ENCODE results near the gene RAB7B. TPM values are rescaled to one million over a fixed set of nuclear protein-coding genes. Genes with fewer than 3 reads are reported as not detected.

The RAB7B gene
- total and polyA plus RNA-seq, 2 of the 4 experiments (the other 2 are of a cell fraction) = 9.1 to 14.7 TPM

- CTCF ChIA-PET = interaction anchor here (1.9 kb wide), 1 partner anchor 35 kb away, joined by 6 read pairs; no protein-coding TSS in a partner anchor
- dilution Hi-C loops (cut with HindIII; ENCODE audit: low sequenced_read_pairs, unreplicated experiment) (no loop called here), intact Hi-C loops (cut with micrococcal nuclease) (no loop called here), in situ Hi-C loops (cut with MboI; ENCODE audit: low sequenced_read_pairs) (no loop called here)
- Histone ChIP-seq H2AK5ac (ENCODE audit: low read depth, low read length) (no peak overlapping the region), H3K4me2 (ENCODE audit: low read depth, low read length) (no peak overlapping the region), H3K4me3 (ENCODE audit: insufficient read depth, low read depth, low read length) (no peak overlapping the region), H2BK15ac (ENCODE audit: low read depth, low read length) (no peak overlapping the region), H4K8ac (ENCODE audit: low read depth in 2 of 2, low read length in 2 of 2) (no peak overlapping the region), H3K27ac (ENCODE audit: insufficient read depth, low read length) (no peak overlapping the region), H3K9me1 (ENCODE audit: insufficient read depth, low read length) (no peaks in the 10 kb centered on the region), H3K14ac (replicated peaks; ENCODE audit: low read depth, low read length) (no peak overlapping the region), H3K4me1 (ENCODE audit: control insufficient read depth, insufficient read depth, low read length) (no peaks in the 10 kb centered on the region), H2BK5ac (ENCODE audit: low read depth, low read length, poor library complexity, severe bottlenecking) (no peak overlapping the region), H2AK9ac (replicated peaks; ENCODE audit: low read depth, low read length, poor library complexity) (no peak overlapping the region), H4K20me1 (ENCODE audit: insufficient read depth, low read length) (no peaks in the 10 kb centered on the region), H4K5ac (ENCODE audit: low read depth, low read length) (no peak overlapping the region), H3K79me1 (ENCODE audit: low read depth in 1 of 2, low read length in 2 of 2) (no peaks in the 10 kb centered on the region), H3K18ac (ENCODE audit: low read depth, low read length) (no peak overlapping the region), H3K4ac (ENCODE audit: low read depth, low read length) (no peak overlapping the region), H3K23ac (ENCODE audit: low read depth, low read length) (no peak overlapping the region), H2AFZ (replicated peaks; ENCODE audit: low read length, poor library complexity) (peak overlapping the region; percentile 7), H3K9ac (ENCODE audit: low read depth, low read length) (no peak overlapping the region), H3K27me3 (ENCODE audit: control insufficient read depth, insufficient read depth, low read length) (peaks cover 68% of the 10 kb centered on the region), H3K36me3 (ENCODE audit: control insufficient read depth, insufficient read depth, low read length) (no peaks in the 10 kb centered on the region), H4K91ac (ENCODE audit: insufficient read depth, low read depth, low read length) (no peak overlapping the region), H2BK20ac (ENCODE audit: low read depth, low read length) (no peak overlapping the region), H3K56ac (ENCODE audit: extremely low read depth, insufficient read depth, low read length) (no peak overlapping the region), H3K9me3 (ENCODE audit: control insufficient read depth, insufficient read depth, low read length) (no peaks in the 10 kb centered on the region), H2BK120ac (ENCODE audit: low read depth, low read length) (no peak overlapping the region)
- DNase-seq (no peak), ATAC-seq (ENCODE audit: low read depth) (no peak)
- POLR2A ChIA-PET (ENCODE audit: unreplicated experiment) = no interaction called here
- BruUV-seq (replicated peaks) = no TSS peak
- TF ChIP-seq ELK1 (IDR thresholded peaks at IDR 0.05; ENCODE audit: borderline replicate concordance, low read depth, low read length) (no peak), CTCF (conservative IDR thresholded peaks at IDR 0.05; ENCODE audit: low read depth, low read length) (no peak), MXI1 (IDR thresholded peaks at IDR 0.05; ENCODE audit: borderline replicate concordance, low read depth, low read length) (no peak), USF2 (IDR thresholded peaks at IDR 0.05; ENCODE audit: low read depth, low read length) (no peak), RFX5 (IDR thresholded peaks at IDR 0.05; ENCODE audit: low read depth, low read length) (no peak)
- no CpG with 5 or more reads among the region's 12 CpGs for WGBS, 2 experiments (ENCODE audit: extremely low coverage in 2 of 2, insufficient read length in 1 of 2)
These were observed 60.5 kb downstream of the RAB7B start for GRCh38 chr1:205942631-205943159.

Measured in IMR-90 (cell line).